SK-N-SH (cell line): Measurements from ENCODE around the gene AGO4. TPM values are rescaled to one million over a fixed set of nuclear protein-coding genes. Genes with fewer than 3 reads are reported as not detected.

Experiments
- CTCF ChIA-PET: fragments of 300-600, 350-600 bp; formaldehyde crosslinking; extraction: SDS; loops from one replicate; lab custom pipeline; 2021; lab: Yijun Ruan, JAX
- POLR2A ChIA-PET: fragments of 350-600 bp; sonication (Branson Sonifier 250); formaldehyde crosslinking; extraction: SDS; loops from one replicate; lab custom pipeline; 2020; ENCODE audit warnings: antibody characterized with exemption, inconsistent platforms; lab: Yijun Ruan, JAX
- DNase-seq: peaks from one replicate; pipeline ENCODE4 v3.0.0; 2012
- H2AFZ ChIP-seq: fragments of 200-600 bp; sonication (generic); 2 replicates; pipeline ENCODE4 v1.8.1; 2016; ENCODE audit warnings: antibody characterized with exemption, mild to moderate bottlenecking, low read depth
- H3F3A ChIP-seq: fragments of 200-600 bp; sonication (generic); replicated peaks from 2 replicates; pipeline ENCODE3; 2016; ENCODE audit warnings: antibody characterized with exemption, mild to moderate bottlenecking; ENCODE audit not compliant: insufficient read depth
- H3K27ac ChIP-seq, 2 experiments: fragments of 200-500 bp in 1 of 2; fragments of 200-600 bp in 1 of 2; sonication (Bioruptor generic) in 1 of 2; sonication (generic), shearing (Covaris generic) in 1 of 2; 2 replicates each; pipeline versions ENCODE4 v1.5.1 to v1.6.1; 2014 to 2016; ENCODE audit warnings: low read depth in 2 of 2, inconsistent platforms in 1 of 2, low read length in 1 of 2, mild to moderate bottlenecking in 1 of 2, mixed read lengths in 1 of 2
- H3K27me3 ChIP-seq: fragments of 200-600 bp; sonication (generic), shearing (Covaris generic); 2 replicates; pipeline ENCODE4 v1.6.1; 2016; ENCODE audit warnings: mixed run types; ENCODE audit not compliant: insufficient read depth
- H3K36me3 ChIP-seq, 2 experiments: fragments of 200-500 bp in 1 of 2; fragments of 200-600 bp in 1 of 2; sonication (Bioruptor generic) in 1 of 2; sonication (generic) in 1 of 2; replicated peaks in 1 of 2; 2 replicates each; pipeline versions ENCODE3 to v1.5.1; 2014 to 2016; ENCODE audit warnings: low read length in 1 of 2, mild to moderate bottlenecking in 1 of 2; ENCODE audit not compliant: insufficient read depth in 2 of 2, control insufficient read depth in 1 of 2
- H3K4me1 ChIP-seq, 2 experiments: fragments of 200-500 bp in 1 of 2; fragments of 200-600 bp in 1 of 2; sonication (Bioruptor generic) in 1 of 2; sonication (generic), shearing (Covaris generic) in 1 of 2; 2 replicates each; pipeline versions ENCODE4 v1.5.1 to v1.6.1; 2014 to 2016; ENCODE audit warnings: low read depth in 1 of 2, low read length in 1 of 2, mixed run types in 1 of 2; ENCODE audit not compliant: insufficient read depth in 2 of 2, control insufficient read depth in 1 of 2
- H3K4me2 ChIP-seq: fragments of 200-600 bp; sonication (generic), shearing (Covaris generic); 2 replicates; pipeline ENCODE4 v1.6.1; 2017; ENCODE audit warnings: mixed run types
- H3K4me3 ChIP-seq, 2 experiments: fragments of 200-500 bp in 1 of 2; fragments of 200-600 bp in 1 of 2; sonication (Bioruptor generic) in 1 of 2; sonication (generic), shearing (Covaris generic) in 1 of 2; 2 replicates each; pipeline versions ENCODE4 v1.5.1 to v1.8.1; 2014 to 2016; ENCODE audit warnings: low read depth in 2 of 2, inconsistent platforms in 1 of 2, low read length in 1 of 2, mild to moderate bottlenecking in 1 of 2, mixed read lengths in 1 of 2, moderate library complexity in 1 of 2
- H3K79me2 ChIP-seq: fragments of 200-600 bp; sonication (generic); 2 replicates; pipeline ENCODE4 v1.8.1; 2017; ENCODE audit warnings: mild to moderate bottlenecking; ENCODE audit not compliant: insufficient read depth
- H3K9ac ChIP-seq: fragments of 200-600 bp; sonication (generic); 2 replicates; pipeline ENCODE4 v1.6.1; 2017; ENCODE audit warnings: mixed run types
- H3K9me2 ChIP-seq: fragments of 200-600 bp; sonication (generic); 2 replicates; pipeline ENCODE4 v1.6.1; 2017; ENCODE audit warnings: mixed run types
- H3K9me3 ChIP-seq: fragments of 200-600 bp; sonication (generic); 2 replicates; pipeline ENCODE4 v1.6.1; 2017; ENCODE audit warnings: mixed run types, mild to moderate bottlenecking, moderate library complexity
- H4K20me1 ChIP-seq: fragments of 200-600 bp; sonication (generic); 2 replicates; pipeline ENCODE4 v1.6.1; 2017; ENCODE audit warnings: mild to moderate bottlenecking, mixed run types; ENCODE audit not compliant: insufficient read depth
- ELF1 ChIP-seq: IDR thresholded peaks from 2 replicates; pipeline ENCODE4 v1.4.0; 2012
- EP300 ChIP-seq, 2 experiments: IDR thresholded peaks; 2 replicates each; pipeline versions ENCODE4 v1.4.0 to v1.6.1; 2012; ENCODE audit warnings: borderline replicate concordance in 1 of 2, low read depth in 1 of 2, low read length in 1 of 2
- GABPA ChIP-seq: IDR thresholded peaks from 2 replicates; pipeline ENCODE4 v1.4.0; 2012; ENCODE audit warnings: low read depth, mild to moderate bottlenecking
- GATA2 ChIP-seq: sonication (generic); formaldehyde crosslinking; IDR thresholded peaks from 2 replicates; pipeline ENCODE4 v1.5.0; 2020; ENCODE audit warnings: mild to moderate bottlenecking, missing genetic modification reagents
- IRF3 ChIP-seq: fragments of 150-350 bp; IDR thresholded peaks from 2 replicates; pipeline ENCODE4 v1.6.1; 2016; ENCODE audit warnings: mild to moderate bottlenecking, low read depth, low read length
- MEF2A ChIP-seq: IDR thresholded peaks from 2 replicates; pipeline ENCODE4 v1.4.0; 2012; ENCODE audit warnings: low read depth, borderline replicate concordance
- POLR2AphosphoS5 ChIP-seq: IDR thresholded peaks from 2 replicates; pipeline ENCODE4 v1.6.1; 2012; ENCODE audit warnings: low read depth, low read length
- RAD21 ChIP-seq: IDR thresholded peaks from 2 replicates; pipeline ENCODE4 v1.6.1; 2012; ENCODE audit warnings: mild to moderate bottlenecking, low read length
- RCOR1 ChIP-seq: fragments of 150-350 bp; IDR thresholded peaks from 2 replicates; pipeline ENCODE4 v1.6.1; 2017; ENCODE audit warnings: antibody characterized with exemption, low read length
- REST ChIP-seq: IDR thresholded peaks from 2 replicates; pipeline ENCODE4 v1.6.1; 2012; ENCODE audit warnings: mild to moderate bottlenecking, low read depth, low read length, moderate library complexity
- RFX5 ChIP-seq: IDR thresholded peaks from 2 replicates; pipeline ENCODE4 v1.6.1; 2012; ENCODE audit warnings: mild to moderate bottlenecking, improper control_type of control experiment, low read length
- RXRA ChIP-seq: IDR thresholded peaks from 2 replicates; pipeline ENCODE4 v1.4.0; 2012; ENCODE audit warnings: low read depth, mild to moderate bottlenecking, borderline replicate concordance
- TAF1 ChIP-seq: IDR thresholded peaks from 2 replicates; pipeline ENCODE4 v1.6.1; 2012; ENCODE audit warnings: low read depth, mild to moderate bottlenecking, low read length, moderate library complexity, borderline replicate concordance
- WGBS: methylation state at CpG from one replicate; pipeline ENCODE4 v1.1.6; 2017; ENCODE audit warnings: low lambda C conversion rate; 5-methylcytosine and 5-hydroxymethylcytosine counted together
- polyA plus RNA-seq, 3 experiments: library from polyadenylated mRNA; depleted of rRNA; stranded (reverse); fragments of >200 nt; gene quantifications; 2 replicates each; pipeline ENCODE4 v1.2.3, GENCODE V29; 2012
- TF ChIP-seq, protein P1 (sequence below): IDR thresholded peaks from 2 replicates; pipeline ENCODE4 v1.4.0; 2012; ENCODE audit warnings: low read depth, borderline replicate concordance
- TF ChIP-seq, protein P2 (sequence below): fragments of 200-600 bp; sonication (generic); IDR thresholded peaks from 2 replicates; pipeline ENCODE4 v1.6.1; 2017; ENCODE audit warnings: antibody characterized with exemption, mild to moderate bottlenecking, moderate library complexity

The AGO4 gene
- polyA plus RNA-seq, 1 of the 3 experiments (the other 2 are of a cell fraction), result 4.8 TPM

DNA sequence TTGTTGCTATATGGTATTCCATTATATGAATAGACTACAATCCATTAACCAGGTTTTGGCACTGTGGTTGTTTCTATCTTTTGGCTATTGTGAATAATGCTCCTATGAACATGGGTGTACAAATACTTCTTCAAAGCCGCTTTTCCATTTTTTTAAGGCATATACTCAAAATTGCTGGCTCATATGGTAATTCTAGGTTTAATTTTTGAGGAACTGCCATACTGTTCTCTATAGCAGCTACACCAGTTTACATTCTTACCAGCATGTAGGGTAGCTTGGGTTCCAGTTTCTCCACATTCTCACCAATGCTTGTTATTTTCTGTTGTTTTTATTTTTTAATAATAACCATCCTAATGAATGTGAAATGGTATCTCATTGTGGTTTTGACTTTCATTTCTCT lies 55.3 kb downstream of the AGO4 start:
- H3K27ac ChIP-seq, result no peak overlapping the region
- no peaks in the 10 kb centered on the region for H3K79me2 ChIP-seq
- no peaks in the 10 kb centered on the region for H3F3A ChIP-seq
- H2AFZ ChIP-seq, result no peak overlapping the region
- H3K9me3 ChIP-seq, result no peaks in the 10 kb centered on the region
- POLR2A ChIA-PET, result no interaction called here
- H3K4me2 ChIP-seq, result no peak overlapping the region
- no peak for TF ChIP-seq RAD21
- TF ChIP-seq, protein P1, sequence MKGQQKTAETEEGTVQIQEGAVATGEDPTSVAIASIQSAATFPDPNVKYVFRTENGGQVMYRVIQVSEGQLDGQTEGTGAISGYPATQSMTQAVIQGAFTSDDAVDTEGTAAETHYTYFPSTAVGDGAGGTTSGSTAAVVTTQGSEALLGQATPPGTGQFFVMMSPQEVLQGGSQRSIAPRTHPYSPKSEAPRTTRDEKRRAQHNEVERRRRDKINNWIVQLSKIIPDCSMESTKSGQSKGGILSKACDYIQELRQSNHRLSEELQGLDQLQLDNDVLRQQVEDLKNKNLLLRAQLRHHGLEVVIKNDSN, result no peak
- TF ChIP-seq REST, result no peak
- no peak for TF ChIP-seq GABPA
- no peaks in the 10 kb centered on the region for H3K27me3 ChIP-seq
- no peaks in the 10 kb centered on the region for H3K9me2 ChIP-seq
- WGBS, result 87% methylated on average over 1 of the region's 1 CpG
- no peaks in the 10 kb centered on the region for H3K4me1 ChIP-seq
- DNase-seq, result no peak
- H3K4me3 ChIP-seq, result no peak overlapping the region
- H3K36me3 ChIP-seq, result peaks cover 0 to 3% of the 10 kb centered on the region in 2 experiments
- CTCF ChIA-PET, result interaction anchor here (1.3 to 4.9 kb wide), 3 partner anchors 12 to 231 kb away, joined by 3 to 26 read pairs (median 3); partner anchors contain the start of gene AGO1
- no peak overlapping the region for H3K9ac ChIP-seq
- no peaks in the 10 kb centered on the region for H4K20me1 ChIP-seq

GRCh38 chr1:35863881-35864625 lies 56.2 kb downstream of the AGO4 start:
- Histone ChIP-seq H3K9me3 (no peaks in the 10 kb centered on the region), H3K9me2 (no peaks in the 10 kb centered on the region), H3K79me2 (no peaks in the 10 kb centered on the region), H3F3A (no peaks in the 10 kb centered on the region), H3K9ac (no peak overlapping the region), H4K20me1 (no peaks in the 10 kb centered on the region), H3K4me3 (no peak overlapping the region), H3K36me3 (no peaks in the 10 kb centered on the region), H2AFZ (no peak overlapping the region), H3K4me2 (no peak overlapping the region), H3K4me1 (no peaks in the 10 kb centered on the region), H3K27ac (no peak overlapping the region), H3K27me3 (no peaks in the 10 kb centered on the region)
- WGBS, result 64% methylated on average over 3 of the region's 3 CpGs
- POLR2A ChIA-PET, result no interaction called here
- no peak for DNase-seq
- CTCF ChIA-PET, result interaction anchor here (1.6 to 4.9 kb wide), 2 partner anchors 11 to 18 kb away, joined by 3 to 26 read pairs; partner anchors contain the start of gene AGO1
- no peak for TF ChIP-seq POLR2AphosphoS5
- no peak for TF ChIP-seq IRF3
- TF ChIP-seq GATA2 (CRISPR knock-in tag), result no peak
- no peak for TF ChIP-seq MEF2A
- TF ChIP-seq REST, result no peak
- no peak for TF ChIP-seq ELF1
- no peak for TF ChIP-seq RFX5
- TF ChIP-seq RXRA, result no peak
- no peak for TF ChIP-seq EP300 (IDR thresholded peaks at IDR 0.05; ENCODE audit: borderline replicate concordance in 1 of 2, low read depth in 1 of 2, low read length in 1 of 2)
- TF ChIP-seq RCOR1, result no peak
- no peak for TF ChIP-seq TAF1
- TF ChIP-seq, protein P2, sequence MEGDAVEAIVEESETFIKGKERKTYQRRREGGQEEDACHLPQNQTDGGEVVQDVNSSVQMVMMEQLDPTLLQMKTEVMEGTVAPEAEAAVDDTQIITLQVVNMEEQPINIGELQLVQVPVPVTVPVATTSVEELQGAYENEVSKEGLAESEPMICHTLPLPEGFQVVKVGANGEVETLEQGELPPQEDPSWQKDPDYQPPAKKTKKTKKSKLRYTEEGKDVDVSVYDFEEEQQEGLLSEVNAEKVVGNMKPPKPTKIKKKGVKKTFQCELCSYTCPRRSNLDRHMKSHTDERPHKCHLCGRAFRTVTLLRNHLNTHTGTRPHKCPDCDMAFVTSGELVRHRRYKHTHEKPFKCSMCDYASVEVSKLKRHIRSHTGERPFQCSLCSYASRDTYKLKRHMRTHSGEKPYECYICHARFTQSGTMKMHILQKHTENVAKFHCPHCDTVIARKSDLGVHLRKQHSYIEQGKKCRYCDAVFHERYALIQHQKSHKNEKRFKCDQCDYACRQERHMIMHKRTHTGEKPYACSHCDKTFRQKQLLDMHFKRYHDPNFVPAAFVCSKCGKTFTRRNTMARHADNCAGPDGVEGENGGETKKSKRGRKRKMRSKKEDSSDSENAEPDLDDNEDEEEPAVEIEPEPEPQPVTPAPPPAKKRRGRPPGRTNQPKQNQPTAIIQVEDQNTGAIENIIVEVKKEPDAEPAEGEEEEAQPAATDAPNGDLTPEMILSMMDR, result no peak
